ENCODE data around the gene CACNA1F.

CACNA1F gene

DNA sequence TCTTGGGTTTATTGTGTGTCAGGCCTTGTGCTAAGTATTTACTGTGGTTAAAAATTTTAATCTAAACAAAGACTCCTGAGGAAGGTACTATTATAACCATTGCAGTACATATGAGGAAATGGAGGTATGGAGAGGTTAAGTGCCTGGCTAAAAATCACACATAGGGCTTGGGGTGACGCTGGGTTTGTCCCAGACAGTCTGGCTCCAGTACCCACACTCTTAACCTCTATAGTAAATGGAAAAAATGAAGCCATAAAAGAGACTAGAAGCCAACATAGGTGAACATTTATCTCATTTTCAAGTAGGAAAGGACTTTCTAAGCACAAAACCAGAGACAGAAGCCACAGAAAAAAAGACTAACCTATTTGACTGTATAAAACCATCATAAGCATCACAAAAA lies 29.5 kb upstream of the CACNA1F start:
- H3K4ac ChIP-seq (ENCODE audit: low read depth, low read length), result no peak overlapping the region
- no peak overlapping the region for H2AK5ac ChIP-seq (ENCODE audit: low read length)
- no peaks in the 10 kb centered on the region for H3K79me2 ChIP-seq (ENCODE audit: control insufficient read depth, insufficient read depth, low read length)
- H2BK120ac ChIP-seq (ENCODE audit: low read depth, low read length), result no peak overlapping the region
- H3K4me3 ChIP-seq (ENCODE audit: low read length), result no peak overlapping the region
- no peaks in the 10 kb centered on the region for H3K4me1 ChIP-seq (ENCODE audit: control insufficient read depth, low read depth, low read length)
- H3K36me3 ChIP-seq (ENCODE audit: control insufficient read depth, insufficient read depth, low read length), result no peaks in the 10 kb centered on the region
- no peak overlapping the region for H3K56ac ChIP-seq (ENCODE audit: low read length)
- no peak overlapping the region for H4K8ac ChIP-seq (ENCODE audit: low read depth, low read length)
- H3K23ac ChIP-seq (ENCODE audit: low read length), result no peak overlapping the region
- H3K27me3 ChIP-seq (ENCODE audit: insufficient read depth, low read length, poor library complexity), result no peaks in the 10 kb centered on the region
- H2BK15ac ChIP-seq (replicated peaks; ENCODE audit: low read depth), result no peak overlapping the region
- WGBS (ENCODE audit: extremely low coverage, insufficient coverage, low lambda C conversion rate), result no CpG with 5 or more reads among the region's 1 CpG
- H3K4me2 ChIP-seq (ENCODE audit: low read length), result no peak overlapping the region
- no peak overlapping the region for H2BK5ac ChIP-seq (ENCODE audit: low read length)
- no peak overlapping the region for H3K18ac ChIP-seq (ENCODE audit: low read length)
- H3K27ac ChIP-seq (ENCODE audit: low read depth, low read length), result no peak overlapping the region
- no peak overlapping the region for H4K5ac ChIP-seq (ENCODE audit: low read length)
- DNase-seq, result no peak
- H3K9ac ChIP-seq (ENCODE audit: low read length), result no peak overlapping the region
- no peaks in the 10 kb centered on the region for H3K79me1 ChIP-seq (ENCODE audit: low read length)

DNA sequence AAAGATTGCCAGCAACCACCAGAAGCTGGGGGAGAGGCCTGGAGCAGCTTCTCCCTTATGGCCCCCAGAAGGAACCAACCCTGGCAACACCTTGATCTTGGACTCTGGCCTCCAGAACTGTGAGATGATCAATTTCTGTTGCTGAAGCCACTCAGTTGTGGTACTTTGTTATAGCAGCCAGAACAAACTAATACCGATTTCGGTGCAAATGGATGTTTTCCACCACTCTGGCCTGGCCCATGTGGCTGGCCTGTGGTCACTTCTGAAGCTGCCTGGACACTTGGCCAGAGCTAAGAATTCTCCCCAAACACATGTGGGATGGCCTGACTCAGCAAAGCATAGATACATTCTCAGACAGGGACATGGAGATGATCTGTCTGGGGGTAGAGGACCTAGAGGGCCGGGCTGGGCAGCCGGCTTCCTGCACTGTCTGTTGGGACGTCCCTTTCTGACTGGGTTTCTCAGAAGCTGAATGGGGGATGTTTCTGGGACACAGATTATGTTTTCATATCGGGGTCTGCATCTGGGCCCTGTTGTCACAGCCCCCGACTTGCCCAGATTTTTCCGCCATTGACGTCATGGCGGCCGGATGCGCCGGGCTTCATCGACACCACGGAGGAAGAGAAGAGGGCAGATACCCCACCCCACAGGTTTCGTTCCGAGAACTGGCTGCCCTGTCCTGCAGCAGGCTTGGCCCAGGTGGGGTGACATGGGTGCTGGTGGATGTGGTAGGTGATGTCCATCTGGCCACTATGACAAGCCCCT lies 27.3 kb upstream of the CACNA1F start:
- no peak overlapping the region for H3K56ac ChIP-seq (ENCODE audit: low read length)
- H4K5ac ChIP-seq (ENCODE audit: low read length), result no peak overlapping the region
- no peak overlapping the region for H3K27ac ChIP-seq (ENCODE audit: low read depth, low read length)
- H3K79me1 ChIP-seq (ENCODE audit: low read length), result no peaks in the 10 kb centered on the region
- H3K4me2 ChIP-seq (ENCODE audit: low read length), result no peak overlapping the region
- H3K4me1 ChIP-seq (ENCODE audit: control insufficient read depth, low read depth, low read length), result no peaks in the 10 kb centered on the region
- H4K8ac ChIP-seq (ENCODE audit: low read depth, low read length), result no peak overlapping the region
- no peak overlapping the region for H2BK5ac ChIP-seq (ENCODE audit: low read length)
- no peak for DNase-seq
- no peak overlapping the region for H3K23ac ChIP-seq (ENCODE audit: low read length)
- H2BK15ac ChIP-seq (replicated peaks; ENCODE audit: low read depth), result no peak overlapping the region
- no peak overlapping the region for H3K4ac ChIP-seq (ENCODE audit: low read depth, low read length)
- no peak overlapping the region for H2BK120ac ChIP-seq (ENCODE audit: low read depth, low read length)
- no peak overlapping the region for H3K9ac ChIP-seq (ENCODE audit: low read length)
- H3K27me3 ChIP-seq (ENCODE audit: insufficient read depth, low read length, poor library complexity), result no peaks in the 10 kb centered on the region
- no CpG with 5 or more reads among the region's 17 CpGs for WGBS (ENCODE audit: extremely low coverage, insufficient coverage, low lambda C conversion rate)
- H3K36me3 ChIP-seq (ENCODE audit: control insufficient read depth, insufficient read depth, low read length), result no peaks in the 10 kb centered on the region
- H3K4me3 ChIP-seq (ENCODE audit: low read length), result no peak overlapping the region
- H3K18ac ChIP-seq (ENCODE audit: low read length), result no peak overlapping the region
- H3K79me2 ChIP-seq (ENCODE audit: control insufficient read depth, insufficient read depth, low read length), result no peaks in the 10 kb centered on the region
- H2AK5ac ChIP-seq (ENCODE audit: low read length), result no peak overlapping the region

GRCh38 chrX:49258749-49259124 lies 25.6 kb upstream of the CACNA1F start:
- Histone ChIP-seq H3K36me3 (ENCODE audit: control insufficient read depth, insufficient read depth, low read length) (no peaks in the 10 kb centered on the region), H3K27me3 (ENCODE audit: insufficient read depth, low read length, poor library complexity) (no peaks in the 10 kb centered on the region), H3K27ac (ENCODE audit: low read depth, low read length) (no peak overlapping the region), H4K5ac (ENCODE audit: low read length) (no peak overlapping the region), H3K4me1 (ENCODE audit: control insufficient read depth, low read depth, low read length) (no peaks in the 10 kb centered on the region), H3K23ac (ENCODE audit: low read length) (no peak overlapping the region), H4K8ac (ENCODE audit: low read depth, low read length) (no peak overlapping the region), H3K79me2 (ENCODE audit: control insufficient read depth, insufficient read depth, low read length) (no peaks in the 10 kb centered on the region), H2BK5ac (ENCODE audit: low read length) (no peak overlapping the region), H3K4me2 (ENCODE audit: low read length) (no peak overlapping the region), H3K79me1 (ENCODE audit: low read length) (no peaks in the 10 kb centered on the region), H3K18ac (ENCODE audit: low read length) (no peak overlapping the region), H3K4ac (ENCODE audit: low read depth, low read length) (no peak overlapping the region), H3K4me3 (ENCODE audit: low read length) (no peak overlapping the region), H2BK120ac (ENCODE audit: low read depth, low read length) (no peak overlapping the region), H3K9ac (ENCODE audit: low read length) (no peak overlapping the region), H3K56ac (ENCODE audit: low read length) (no peak overlapping the region), H2AK5ac (ENCODE audit: low read length) (no peak overlapping the region), H2BK15ac (replicated peaks; ENCODE audit: low read depth) (no peak overlapping the region)
- DNase-seq, result no peak
- no CpG with 5 or more reads among the region's 5 CpGs for WGBS (ENCODE audit: extremely low coverage, insufficient coverage, low lambda C conversion rate)

- Histone ChIP-seq H3K23ac (ENCODE audit: low read length) (no peak overlapping the region), H3K56ac (ENCODE audit: low read length) (no peak overlapping the region), H4K5ac (ENCODE audit: low read length) (no peak overlapping the region), H3K9ac (ENCODE audit: low read length) (no peak overlapping the region), H2BK120ac (ENCODE audit: low read depth, low read length) (no peak overlapping the region), H4K8ac (ENCODE audit: low read depth, low read length) (no peak overlapping the region), H3K79me1 (ENCODE audit: low read length) (no peaks in the 10 kb centered on the region), H2BK5ac (ENCODE audit: low read length) (no peak overlapping the region), H3K4me1 (ENCODE audit: control insufficient read depth, low read depth, low read length) (no peaks in the 10 kb centered on the region), H3K4ac (ENCODE audit: low read depth, low read length) (no peak overlapping the region), H3K4me3 (ENCODE audit: low read length) (no peak overlapping the region), H3K4me2 (ENCODE audit: low read length) (no peak overlapping the region), H2BK15ac (replicated peaks; ENCODE audit: low read depth) (no peak overlapping the region), H3K18ac (ENCODE audit: low read length) (no peak overlapping the region), H3K27ac (ENCODE audit: low read depth, low read length) (no peak overlapping the region), H3K79me2 (ENCODE audit: control insufficient read depth, insufficient read depth, low read length) (no peaks in the 10 kb centered on the region), H3K36me3 (ENCODE audit: control insufficient read depth, insufficient read depth, low read length) (no peaks in the 10 kb centered on the region), H2AK5ac (ENCODE audit: low read length) (no peak overlapping the region), H3K27me3 (ENCODE audit: insufficient read depth, low read length, poor library complexity) (no peaks in the 10 kb centered on the region)
- no CpG with 5 or more reads among the region's 20 CpGs for whole genome bisulfite sequencing (ENCODE audit: extremely low coverage, insufficient coverage, low lambda C conversion rate)
- DNase-seq, result no peak
These were observed 25.0 kb upstream of the CACNA1F start for GRCh38 chrX:49257846-49258748.

DNA sequence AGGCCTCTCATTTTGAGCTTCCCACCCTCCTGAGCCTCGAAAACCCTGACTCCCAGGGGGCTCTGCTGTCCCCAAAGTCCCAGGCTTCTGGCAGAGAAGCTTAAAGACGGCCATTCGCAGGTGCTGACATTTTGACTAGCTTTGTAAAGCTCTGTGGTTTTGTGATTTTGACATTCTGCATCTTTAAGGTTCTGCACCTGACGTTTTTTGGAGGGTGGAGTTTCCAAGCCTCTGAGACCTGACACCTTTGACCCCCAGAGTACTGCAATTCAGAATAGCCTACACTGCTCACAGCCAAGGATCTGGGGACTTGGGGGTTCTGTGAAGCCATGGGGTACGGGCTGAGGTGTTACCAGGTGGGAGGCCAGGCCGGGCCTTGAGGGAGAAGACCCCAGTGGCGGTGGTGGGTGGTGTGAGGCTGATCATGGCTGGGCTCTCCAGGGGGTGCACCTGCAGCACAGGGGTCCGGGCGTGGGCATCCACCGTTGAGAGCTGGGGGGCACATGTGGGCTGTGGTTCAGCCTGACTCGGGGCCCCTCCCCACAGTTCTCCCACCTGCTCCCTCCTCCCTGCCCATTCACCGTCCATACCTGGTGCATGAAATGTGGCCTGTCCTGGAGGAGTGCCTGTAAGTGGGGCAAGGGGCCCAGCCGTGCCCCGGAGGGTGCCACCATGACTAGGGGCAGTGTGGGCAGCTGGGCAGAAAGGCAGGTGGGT lies 24.1 kb upstream of the CACNA1F start:
- no peak overlapping the region for H2AK5ac ChIP-seq (ENCODE audit: low read length)
- H3K4ac ChIP-seq (ENCODE audit: low read depth, low read length), result no peak overlapping the region
- no peak overlapping the region for H2BK5ac ChIP-seq (ENCODE audit: low read length)
- no peak overlapping the region for H3K18ac ChIP-seq (ENCODE audit: low read length)
- H3K27ac ChIP-seq (ENCODE audit: low read depth, low read length), result no peak overlapping the region
- H4K8ac ChIP-seq (ENCODE audit: low read depth, low read length), result no peak overlapping the region
- H3K79me2 ChIP-seq (ENCODE audit: control insufficient read depth, insufficient read depth, low read length), result no peaks in the 10 kb centered on the region
- DNase-seq, result no peak
- no CpG with 5 or more reads among the region's 14 CpGs for WGBS (ENCODE audit: extremely low coverage, insufficient coverage, low lambda C conversion rate)
- H2BK15ac ChIP-seq (replicated peaks; ENCODE audit: low read depth), result no peak overlapping the region
- no peak overlapping the region for H4K5ac ChIP-seq (ENCODE audit: low read length)
- H3K23ac ChIP-seq (ENCODE audit: low read length), result no peak overlapping the region
- no peak overlapping the region for H3K4me3 ChIP-seq (ENCODE audit: low read length)
- H3K56ac ChIP-seq (ENCODE audit: low read length), result no peak overlapping the region
- no peaks in the 10 kb centered on the region for H3K27me3 ChIP-seq (ENCODE audit: insufficient read depth, low read length, poor library complexity)
- no peaks in the 10 kb centered on the region for H3K79me1 ChIP-seq (ENCODE audit: low read length)
- no peaks in the 10 kb centered on the region for H3K36me3 ChIP-seq (ENCODE audit: control insufficient read depth, insufficient read depth, low read length)
- no peak overlapping the region for H3K4me2 ChIP-seq (ENCODE audit: low read length)
- H3K9ac ChIP-seq (ENCODE audit: low read length), result no peak overlapping the region
- no peak overlapping the region for H2BK120ac ChIP-seq (ENCODE audit: low read depth, low read length)
- no peaks in the 10 kb centered on the region for H3K4me1 ChIP-seq (ENCODE audit: control insufficient read depth, low read depth, low read length)
